Hepatocyte (in vitro differentiated cells): ENCODE results near the gene COL4A1. TPM values are rescaled to one million over a fixed set of nuclear protein-coding genes. Genes with fewer than 3 reads are reported as not detected.

Source experiments
- DNase-seq: peaks from one replicate; pipeline ENCODE4 v3.0.0-alpha.2; 2016; ENCODE audit warnings: low spot score
- H2AFZ ChIP-seq: fragments of 200-600 bp; sonication (generic); 2 replicates; pipeline ENCODE4 v1.6.0; 2016; ENCODE audit warnings: antibody characterized with exemption, mild to moderate bottlenecking
- H3K27ac ChIP-seq: fragments of 200-600 bp; sonication (generic); 2 replicates; pipeline ENCODE4 v1.5.1; 2016; ENCODE audit warnings: mild to moderate bottlenecking
- H3K27me3 ChIP-seq: fragments of 200-600 bp; sonication (generic); 2 replicates; pipeline ENCODE4 v1.6.1; 2016
- H3K36me3 ChIP-seq: fragments of 200-600 bp; sonication (generic); replicated peaks from 2 replicates; pipeline ENCODE4 v1.5.1; 2016; ENCODE audit warnings: low read depth; ENCODE audit not compliant: insufficient read depth
- H3K4me1 ChIP-seq: fragments of 200-600 bp; sonication (generic); 2 replicates; pipeline ENCODE4 v1.5.1; 2016; ENCODE audit warnings: mild to moderate bottlenecking, moderate library complexity; ENCODE audit not compliant: insufficient read depth
- H3K4me2 ChIP-seq: fragments of 200-600 bp; sonication (generic); 2 replicates; pipeline ENCODE4 v1.6.0; 2016
- H3K4me3 ChIP-seq: fragments of 200-600 bp; sonication (generic); 2 replicates; pipeline ENCODE4 v1.5.1; 2016; ENCODE audit warnings: mild to moderate bottlenecking
- H3K79me2 ChIP-seq: fragments of 200-600 bp; sonication (generic); 2 replicates; pipeline ENCODE4 v1.6.0; 2017; ENCODE audit warnings: mild to moderate bottlenecking
- H3K9me2 ChIP-seq: fragments of 200-600 bp; sonication (generic); replicated peaks from 2 replicates; pipeline ENCODE4 v1.6.0; 2017; ENCODE audit warnings: mild to moderate bottlenecking; ENCODE audit not compliant: insufficient read depth
- H3K9me3 ChIP-seq: fragments of 200-600 bp; sonication (generic); 2 replicates; pipeline ENCODE4 v1.5.1; 2016; ENCODE audit warnings: low read depth, mild to moderate bottlenecking
- H4K20me1 ChIP-seq: fragments of 200-600 bp; sonication (generic); 2 replicates; pipeline ENCODE4 v1.6.0; 2016; ENCODE audit warnings: mild to moderate bottlenecking; ENCODE audit not compliant: insufficient read depth, poor library complexity, severe bottlenecking
- EZH2 ChIP-seq: fragments of 200-600 bp; sonication (generic); IDR thresholded peaks from 2 replicates; pipeline ENCODE4 v1.6.1; 2016; ENCODE audit warnings: antibody characterized with exemption, mild to moderate bottlenecking, borderline replicate concordance
- EZH2phosphoT487 ChIP-seq: fragments of 200-600 bp; sonication (generic); IDR thresholded peaks from one replicate; pipeline ENCODE4 v1.6.1; 2018; ENCODE audit warnings: antibody characterized with exemption, mild to moderate bottlenecking, low read depth, moderate library complexity; ENCODE audit not compliant: unreplicated experiment, severe bottlenecking
- WGBS: methylation state at CpG from one replicate; pipeline ENCODE4 v1.1.6; 2016; ENCODE audit warnings: low lambda C conversion rate; ENCODE audit errors: missing lambda C conversion rate; 5-methylcytosine and 5-hydroxymethylcytosine counted together
- polyA plus RNA-seq: library from polyadenylated mRNA; unstranded; fragments of >200 nt; fragmentation: Nextera tagmentation; extraction: Ambion mirVana; gene quantifications from 2 replicates; pipeline ENCODE4 v1.2.1, GENCODE V29; 2016
- total RNA-seq: library from RNA; depleted of rRNA; stranded (reverse); fragments of >200 nt; gene quantifications from 2 replicates; pipeline ENCODE4 v1.2.3, GENCODE V29; 2014
- TF ChIP-seq, protein P1 (sequence below): fragments of 200-600 bp; sonication (generic); IDR thresholded peaks from 2 replicates; pipeline ENCODE4 v1.5.1; 2016; ENCODE audit warnings: antibody characterized with exemption, mild to moderate bottlenecking; ENCODE audit not compliant: poor library complexity

Gene COL4A1
- total and polyA plus RNA-seq, 2 experiments from 2014 or later = 138 to 269 TPM

DNA sequence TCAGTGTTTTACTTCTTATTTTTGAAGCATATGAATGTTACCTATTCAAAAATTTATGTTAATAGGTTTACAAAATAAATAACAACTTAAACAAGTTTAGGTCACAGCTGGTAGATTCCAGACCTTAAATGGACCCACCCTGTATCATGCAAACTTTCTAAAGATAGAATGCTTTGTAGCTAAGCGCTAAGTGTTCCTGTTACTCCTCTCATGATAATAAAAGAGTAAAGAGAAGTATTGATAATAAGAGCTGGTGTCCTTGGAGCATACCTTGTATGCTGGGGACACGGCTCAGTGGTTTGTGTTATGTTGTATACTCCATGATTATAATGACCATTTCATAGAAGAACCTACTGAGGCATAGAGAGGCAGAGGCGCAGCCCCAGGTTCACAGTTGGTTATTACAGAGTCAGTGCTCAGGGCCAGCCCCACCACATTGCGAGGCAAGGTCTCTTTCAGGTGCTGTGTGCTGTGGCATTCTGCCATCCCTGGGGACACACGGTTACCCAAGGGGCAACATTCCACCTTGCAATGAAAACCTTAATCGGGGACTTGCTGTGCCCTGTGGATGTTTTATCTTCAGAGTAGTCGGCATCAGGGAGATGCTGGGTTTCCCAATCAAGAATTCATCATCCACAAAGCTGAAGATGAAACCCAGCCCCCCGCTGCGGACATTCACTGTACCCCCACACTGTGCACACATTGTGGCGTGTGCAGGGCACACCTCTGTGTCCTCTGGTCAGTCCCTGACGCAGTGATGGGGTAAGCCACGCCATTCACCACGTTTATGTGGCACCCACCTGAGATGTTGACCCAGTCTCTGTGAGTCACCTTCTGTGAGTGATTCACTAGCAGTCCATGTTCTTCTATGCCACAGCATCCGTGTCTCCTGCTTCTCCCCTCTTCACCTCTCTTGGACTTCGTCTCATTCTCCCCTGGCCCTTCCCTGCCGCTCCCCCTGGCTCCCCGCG is 186.7 kb downstream of the COL4A1 start:
- H3K4me2 ChIP-seq = no peak overlapping the region
- no peaks in the 10 kb centered on the region for H4K20me1 ChIP-seq
- DNase-seq = no peak
- TF ChIP-seq, protein P1, sequence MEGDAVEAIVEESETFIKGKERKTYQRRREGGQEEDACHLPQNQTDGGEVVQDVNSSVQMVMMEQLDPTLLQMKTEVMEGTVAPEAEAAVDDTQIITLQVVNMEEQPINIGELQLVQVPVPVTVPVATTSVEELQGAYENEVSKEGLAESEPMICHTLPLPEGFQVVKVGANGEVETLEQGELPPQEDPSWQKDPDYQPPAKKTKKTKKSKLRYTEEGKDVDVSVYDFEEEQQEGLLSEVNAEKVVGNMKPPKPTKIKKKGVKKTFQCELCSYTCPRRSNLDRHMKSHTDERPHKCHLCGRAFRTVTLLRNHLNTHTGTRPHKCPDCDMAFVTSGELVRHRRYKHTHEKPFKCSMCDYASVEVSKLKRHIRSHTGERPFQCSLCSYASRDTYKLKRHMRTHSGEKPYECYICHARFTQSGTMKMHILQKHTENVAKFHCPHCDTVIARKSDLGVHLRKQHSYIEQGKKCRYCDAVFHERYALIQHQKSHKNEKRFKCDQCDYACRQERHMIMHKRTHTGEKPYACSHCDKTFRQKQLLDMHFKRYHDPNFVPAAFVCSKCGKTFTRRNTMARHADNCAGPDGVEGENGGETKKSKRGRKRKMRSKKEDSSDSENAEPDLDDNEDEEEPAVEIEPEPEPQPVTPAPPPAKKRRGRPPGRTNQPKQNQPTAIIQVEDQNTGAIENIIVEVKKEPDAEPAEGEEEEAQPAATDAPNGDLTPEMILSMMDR = no peak
- no peak for TF ChIP-seq EZH2phosphoT487
- TF ChIP-seq EZH2 = no peak
- H3K36me3 ChIP-seq = no peaks in the 10 kb centered on the region
- H3K4me1 ChIP-seq = peaks cover 2% of the 10 kb centered on the region
- no peak overlapping the region for H2AFZ ChIP-seq
- no peaks in the 10 kb centered on the region for H3K9me3 ChIP-seq
- WGBS = 89% methylated on average over 17 of the region's 18 CpGs
- H3K27me3 ChIP-seq = peaks cover 13% of the 10 kb centered on the region
- H3K4me3 ChIP-seq = no peak overlapping the region
- no peak overlapping the region for H3K27ac ChIP-seq
- no peaks in the 10 kb centered on the region for H3K79me2 ChIP-seq
- H3K9me2 ChIP-seq = no peaks in the 10 kb centered on the region

DNA sequence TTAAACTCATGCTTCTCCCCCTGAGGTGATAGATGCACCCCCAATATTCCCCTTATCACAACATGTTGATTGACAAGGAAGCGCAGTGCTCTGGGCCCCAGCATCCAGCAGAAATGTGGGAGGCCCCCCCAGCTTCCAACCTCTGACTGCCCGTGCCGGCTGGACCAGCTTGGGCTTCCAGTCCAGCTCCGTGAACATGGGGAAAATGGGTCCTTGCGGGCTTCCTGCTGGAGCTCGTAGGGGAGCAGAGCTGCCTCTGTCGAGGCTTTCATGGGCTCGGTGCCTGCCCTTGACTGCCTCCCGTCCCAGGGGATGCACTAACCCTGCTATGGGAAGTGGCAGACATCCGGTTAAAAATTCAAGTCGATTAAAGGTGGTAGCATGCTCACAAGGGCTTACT is 188.9 kb downstream of the COL4A1 start:
- no peak overlapping the region for H3K4me3 ChIP-seq
- H3K9me3 ChIP-seq = no peaks in the 10 kb centered on the region
- H3K36me3 ChIP-seq = no peaks in the 10 kb centered on the region
- no peak for TF ChIP-seq EZH2phosphoT487
- TF ChIP-seq, protein P1 = no peak
- TF ChIP-seq EZH2 = no peak
- no peaks in the 10 kb centered on the region for H3K9me2 ChIP-seq
- H2AFZ ChIP-seq = no peak overlapping the region
- no peaks in the 10 kb centered on the region for H4K20me1 ChIP-seq
- no peak overlapping the region for H3K4me2 ChIP-seq
- H3K27me3 ChIP-seq = peaks cover 13% of the 10 kb centered on the region
- peaks cover 15% of the 10 kb centered on the region for H3K4me1 ChIP-seq
- no peaks in the 10 kb centered on the region for H3K79me2 ChIP-seq
- no peak for DNase-seq
- WGBS = 88% methylated on average over 11 of the region's 11 CpGs
- no peak overlapping the region for H3K27ac ChIP-seq

DNA sequence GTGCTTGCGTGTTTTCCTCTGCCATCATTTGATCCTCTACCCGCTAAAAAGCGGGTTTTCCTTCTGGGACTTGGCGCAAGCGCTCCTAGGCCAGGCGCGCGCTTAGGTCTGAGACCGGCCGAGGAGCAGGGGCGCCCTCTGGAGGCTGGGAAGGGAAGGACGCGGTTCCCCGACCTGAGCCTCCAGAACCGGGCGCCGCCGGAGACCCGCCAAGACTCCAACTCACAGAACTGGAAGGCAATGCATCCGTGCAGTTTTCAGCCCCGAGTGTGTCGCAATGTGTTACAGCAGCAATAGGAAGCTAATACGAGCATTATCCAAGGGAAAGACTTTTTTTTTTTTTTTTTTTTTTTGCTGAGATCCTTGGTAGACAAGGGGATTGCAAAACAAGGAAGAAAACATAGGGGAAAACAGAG is 190.9 kb downstream of the COL4A1 start:
- no peaks in the 10 kb centered on the region for H3K9me2 ChIP-seq
- H3K4me1 ChIP-seq = peaks cover 15% of the 10 kb centered on the region
- peaks cover 3% of the 10 kb centered on the region for H3K27me3 ChIP-seq
- H4K20me1 ChIP-seq = no peaks in the 10 kb centered on the region
- 10% methylated on average over 23 of the region's 23 CpGs for WGBS
- H3K36me3 ChIP-seq = no peaks in the 10 kb centered on the region
- H2AFZ ChIP-seq = no peak overlapping the region
- TF ChIP-seq EZH2phosphoT487 = no peak
- TF ChIP-seq EZH2 = no peak
- TF ChIP-seq, protein P1 = peak; percentile 84
- H3K4me3 ChIP-seq = no peak overlapping the region
- H3K4me2 ChIP-seq = peak overlapping the region; percentile 62
- H3K79me2 ChIP-seq = no peaks in the 10 kb centered on the region
- H3K9me3 ChIP-seq = no peaks in the 10 kb centered on the region
- no peak overlapping the region for H3K27ac ChIP-seq
- peak; percentile 86 for DNase-seq
